ENCODE data around the gene NKTR.

GRCh38 chr3:42694366-42694765 lies 93.9 kb downstream of the NKTR start:
- no peak for TF ChIP-seq ZNF510 (CRISPR knock-in tag; IDR thresholded peaks at IDR 0.05; ENCODE audit: low read depth)
- no peak for TF ChIP-seq FOXK2 (IDR thresholded peaks at IDR 0.05)
- TF ChIP-seq HNF1A (IDR thresholded peaks at IDR 0.05; ENCODE audit: low read depth), result no peak
- TF ChIP-seq HNF1A (CRISPR knock-in tag; IDR thresholded peaks at IDR 0.05; ENCODE audit: borderline replicate concordance), result no peak
